GM23248 (cell line): ENCODE measurements around the gene GGPS1. TPM values are rescaled to one million over a fixed set of nuclear protein-coding genes. Genes with fewer than 3 reads are reported as not detected.
"Not testable (repeated sequence)": the region's sequence is repeated elsewhere in the genome, so short reads cannot be mapped to it uniquely, and the experiment has no call there.

Source experiments
- DNase-seq: peaks from one replicate; pipeline ENCODE4 v3.0.0-alpha.2; 2015
- H2AFZ ChIP-seq: fragments of 200-600 bp; sonication (generic); 2 replicates; pipeline ENCODE4 v1.6.1; 2016; ENCODE audit warnings: antibody characterized with exemption
- H3F3A ChIP-seq: fragments of 200-600 bp; sonication (generic); 2 replicates; pipeline ENCODE4 v1.6.1; 2016; ENCODE audit warnings: mild to moderate bottlenecking, antibody characterized with exemption, mixed run types; ENCODE audit not compliant: insufficient read depth
- H3K27ac ChIP-seq: fragments of 200-600 bp; sonication (generic); 2 replicates; pipeline ENCODE4 v1.5.1; 2016; ENCODE audit warnings: mild to moderate bottlenecking
- H3K27me3 ChIP-seq: fragments of 200-600 bp; sonication (generic); replicated peaks from 2 replicates; pipeline ENCODE4 v1.6.1; 2016; ENCODE audit warnings: mild to moderate bottlenecking; ENCODE audit not compliant: insufficient read depth
- H3K36me3 ChIP-seq: fragments of 200-600 bp; sonication (generic); 2 replicates; pipeline ENCODE4 v1.6.1; 2016; ENCODE audit warnings: low read depth, mild to moderate bottlenecking
- H3K4me1 ChIP-seq: fragments of 200-600 bp; sonication (generic); 2 replicates; pipeline ENCODE4 v1.6.1; 2016; ENCODE audit warnings: mild to moderate bottlenecking; ENCODE audit not compliant: insufficient read depth
- H3K4me2 ChIP-seq: fragments of 200-600 bp; sonication (generic); one replicate; pipeline ENCODE4 v1.6.1; 2016; ENCODE audit warnings: mild to moderate bottlenecking; ENCODE audit not compliant: unreplicated experiment
- H3K4me3 ChIP-seq: fragments of 200-600 bp; sonication (generic); 2 replicates; pipeline ENCODE4 v1.5.1; 2016; ENCODE audit warnings: mild to moderate bottlenecking
- H3K79me2 ChIP-seq: fragments of 200-600 bp; sonication (generic); 2 replicates; pipeline ENCODE4 v1.6.1; 2016; ENCODE audit warnings: mild to moderate bottlenecking; ENCODE audit not compliant: insufficient read depth
- H3K9ac ChIP-seq: fragments of 200-600 bp; sonication (generic); 2 replicates; pipeline ENCODE4 v1.6.1; 2016; ENCODE audit warnings: mild to moderate bottlenecking
- H3K9me2 ChIP-seq: fragments of 200-600 bp; sonication (generic); 2 replicates; pipeline ENCODE4 v1.6.1; 2016; ENCODE audit warnings: mixed run types, mild to moderate bottlenecking, moderate library complexity; ENCODE audit not compliant: insufficient read depth
- H3K9me3 ChIP-seq: fragments of 200-600 bp; sonication (generic); one replicate; pipeline ENCODE4 v1.6.1; 2017; ENCODE audit warnings: low read depth
- H4K20me1 ChIP-seq: fragments of 200-600 bp; sonication (generic); 2 replicates; pipeline ENCODE4 v1.6.0; 2016; ENCODE audit not compliant: insufficient read depth
- EZH2 ChIP-seq: fragments of 200-600 bp; sonication (generic); IDR thresholded peaks from 2 replicates; pipeline ENCODE4 v1.6.1; 2018; ENCODE audit warnings: antibody characterized with exemption, mild to moderate bottlenecking; ENCODE audit not compliant: insufficient read depth, poor library complexity, severe bottlenecking
- EZH2phosphoT487 ChIP-seq: fragments of 200-600 bp; sonication (generic); IDR thresholded peaks from 2 replicates; pipeline ENCODE4 v1.6.1; 2018; ENCODE audit warnings: antibody characterized with exemption, moderate library complexity, mild to moderate bottlenecking, low read depth; ENCODE audit not compliant: insufficient read depth
- WGBS, 2 experiments: methylation state at CpG; one replicate each; pipeline ENCODE4 v1.1.6; 2015 to 2017; ENCODE audit warnings: low lambda C conversion rate in 2 of 2, low coverage in 1 of 2; ENCODE audit errors: missing lambda C conversion rate in 2 of 2; 5-methylcytosine and 5-hydroxymethylcytosine counted together
- in situ Hi-C: fragments of 300-500 bp; cut with MboI; formaldehyde crosslinking; loops from 2 replicates; pipeline ENCODE4 v1.15.0; 2020
- polyA plus RNA-seq: library from polyadenylated mRNA; unstranded; fragments of >200 nt; fragmentation: Nextera tagmentation; extraction: Ambion mirVana; gene quantifications from 2 replicates; pipeline ENCODE4 v1.2.1, GENCODE V29; 2016
- total RNA-seq: library from RNA; depleted of rRNA; stranded (reverse); fragments of >200 nt; shearing (Covaris generic); gene quantifications from 2 replicates; pipeline ENCODE4 v1.2.3, GENCODE V29; 2014

Gene GGPS1
- total and polyA plus RNA-seq, 2 experiments from 2014 or later: 33.6 to 59.9 TPM

GRCh38 chr1:235357485-235358373 is 29.4 kb downstream of the GGPS1 start:
- WGBS, 2 experiments: 61 to 65% methylated on average over 10 to 11 of the region's 11 CpGs
- Histone ChIP-seq H3K27ac (no peak overlapping the region), H3K4me3 (no peak overlapping the region), H3K9ac (no peak overlapping the region), H2AFZ (0 out of 2 replicates have a peak overlapping the region, but pooled peaks have one; percentile 45), H3K9me3 (no peaks in the 10 kb centered on the region), H3K27me3 (no peaks in the 10 kb centered on the region), H3K79me2 (no peaks in the 10 kb centered on the region), H3K4me1 (no peaks in the 10 kb centered on the region), H3K4me2 (no peak overlapping the region), H3K9me2 (no peaks in the 10 kb centered on the region), H3F3A (no peaks in the 10 kb centered on the region), H3K36me3 (no peaks in the 10 kb centered on the region), H4K20me1 (no peaks in the 10 kb centered on the region)
- TF ChIP-seq EZH2: no peak
- TF ChIP-seq EZH2phosphoT487: no peak
- in situ Hi-C loops: no loop called here
- DNase-seq: no peak

- Histone ChIP-seq H3K36me3 (no peaks in the 10 kb centered on the region), H2AFZ (no peak overlapping the region), H3K9ac (no peak overlapping the region), H3K4me1 (no peaks in the 10 kb centered on the region), H3F3A (no peaks in the 10 kb centered on the region), H3K4me3 (no peak overlapping the region), H3K79me2 (no peaks in the 10 kb centered on the region), H3K9me3 (no peaks in the 10 kb centered on the region), H3K27me3 (no peaks in the 10 kb centered on the region), H3K9me2 (no peaks in the 10 kb centered on the region), H3K4me2 (no peak overlapping the region), H4K20me1 (no peaks in the 10 kb centered on the region), H3K27ac (no peak overlapping the region)
- no peak for DNase-seq
- 78 to 80% methylated on average over 3 of the region's 3 CpGs for WGBS, 2 experiments
- no peak for TF ChIP-seq EZH2
- TF ChIP-seq EZH2phosphoT487: no peak
- in situ Hi-C loops: no loop called here
Measured at GRCh38 chr1:235358899-235359298, 30.5 kb downstream of the GGPS1 start.

GRCh38 chr1:235364189-235364588 is 35.8 kb downstream of the GGPS1 start:
- in situ Hi-C loops, H3K27ac ChIP-seq, H3K4me3 ChIP-seq, H2AFZ ChIP-seq, H3K9ac ChIP-seq, H3F3A ChIP-seq, H3K27me3 ChIP-seq, H3K36me3 ChIP-seq, H3K9me3 ChIP-seq, H3K4me1 ChIP-seq, DNase-seq, H3K9me2 ChIP-seq, H3K4me2 ChIP-seq, H4K20me1 ChIP-seq: not testable (repeated sequence)
- WGBS, 2 experiments: 94 to 96% methylated on average over 9 of the region's 9 CpGs
- peaks cover 16% of the 10 kb centered on the region for H3K79me2 ChIP-seq

- TF ChIP-seq EZH2 (no peak), EZH2phosphoT487 (no peak)
- Histone ChIP-seq H3K4me1 (no peaks in the 10 kb centered on the region), H3F3A (peaks cover 9% of the 10 kb centered on the region; the same call in 1 of the 2 replicates), H3K79me2 (peaks cover 36% of the 10 kb centered on the region), H3K4me3 (peak overlapping the region; percentile 81; the same call in 1 of the 2 replicates), H2AFZ (peak overlapping the region; percentile 93), H3K27me3 (no peaks in the 10 kb centered on the region), H3K9me3 (no peaks in the 10 kb centered on the region), H3K4me2 (peak overlapping the region; percentile 75), H3K9me2 (no peaks in the 10 kb centered on the region), H4K20me1 (no peaks in the 10 kb centered on the region), H3K27ac (peak overlapping the region; percentile 82), H3K9ac (peak overlapping the region; percentile 80), H3K36me3 (no peaks in the 10 kb centered on the region)
- in situ Hi-C loops: no loop called here
- 66 to 73% methylated on average over 5 of the region's 5 CpGs for WGBS, 2 experiments
- DNase-seq: no peak
Measured at GRCh38 chr1:235366286-235366685, 37.9 kb downstream of the GGPS1 start.
